HL-60 (cell line): ENCODE measurements around the gene ZNF638.

Source experiments
- CTCF ChIP-seq: IDR thresholded peaks from one replicate; pipeline ENCODE4 v1.5.1; 2011; ENCODE audit warnings: low read length, control low read depth, inconsistent platforms; ENCODE audit not compliant: insufficient read depth
- POLR2AphosphoS5 ChIP-seq: IDR thresholded peaks from 2 replicates; pipeline ENCODE4 v1.6.1; 2012; ENCODE audit warnings: low read depth
- REST ChIP-seq: IDR thresholded peaks from 2 replicates; pipeline ENCODE4 v1.6.1; 2012; ENCODE audit warnings: low read depth; ENCODE audit not compliant: insufficient replicate concordance
- SPI1 ChIP-seq: IDR thresholded peaks from 2 replicates; pipeline ENCODE4 v1.6.1; 2012; ENCODE audit warnings: low read depth, mild to moderate bottlenecking, borderline replicate concordance

GRCh38 chr2:71339685-71340084 lies 8.1 kb downstream of the ZNF638 start:
- TF ChIP-seq CTCF, result no peak
- no peak for TF ChIP-seq REST
- no peak for TF ChIP-seq SPI1
- no peak for TF ChIP-seq POLR2AphosphoS5
